IPS DF 6.9 (cell line): Measurements from ENCODE around the gene ADAMTS13.

Source experiments
- DNase-seq: peaks from one replicate; pipeline ENCODE4 v3.0.0-alpha.2; 2013; ENCODE audit warnings: low read depth, low spot score
- H3K27ac ChIP-seq: one replicate; pipeline ENCODE4 v1.5.1; 2013; ENCODE audit warnings: low read length, control low read depth
- H3K27me3 ChIP-seq: 2 replicates; pipeline ENCODE4 v1.6.1; 2013; ENCODE audit warnings: mild to moderate bottlenecking, low read length; ENCODE audit not compliant: control insufficient read depth, insufficient read depth
- H3K36me3 ChIP-seq: 2 replicates; pipeline ENCODE4 v1.6.1; 2013; ENCODE audit warnings: low read length; ENCODE audit not compliant: control insufficient read depth, insufficient read depth
- H3K4me1 ChIP-seq: 2 replicates; pipeline ENCODE4 v1.6.1; 2013; ENCODE audit warnings: low read length; ENCODE audit not compliant: control insufficient read depth, insufficient read depth
- H3K4me3 ChIP-seq: 2 replicates; pipeline ENCODE4 v1.5.1; 2013; ENCODE audit warnings: mild to moderate bottlenecking, low read length
- H3K9me3 ChIP-seq: 2 replicates; pipeline ENCODE4 v1.6.1; 2013; ENCODE audit warnings: low read length, inconsistent platforms; ENCODE audit not compliant: control insufficient read depth, insufficient read depth
- WGBS: extraction: QIAGEN DNeasy Blood & Tissue Kit; methylation state at CpG from one replicate; pipeline ENCODE4 v1.1.7; 2013; ENCODE audit warnings: mixed read lengths, missing lambda C conversion rate; ENCODE audit not compliant: insufficient read length, insufficient coverage; 5-methylcytosine and 5-hydroxymethylcytosine counted together

Gene ADAMTS13

GRCh38 chr9:133460405-133461175 lies 38.4 kb downstream of the ADAMTS13 start:
- Histone ChIP-seq H3K27me3 (no peaks in the 10 kb centered on the region), H3K4me3 (peak overlapping the region; percentile 67; the same call in 1 of the 2 replicates), H3K9me3 (no peaks in the 10 kb centered on the region), H3K27ac (no peak overlapping the region), H3K4me1 (peaks cover 3% of the 10 kb centered on the region; the same call in 1 of the 2 replicates), H3K36me3 (no peaks in the 10 kb centered on the region; the same call in 1 of the 2 replicates)
- whole genome bisulfite sequencing, result no CpG with 5 or more reads among the region's 30 CpGs
- DNase-seq, result no peak

- peaks cover 3% of the 10 kb centered on the region; the same call in 1 of the 2 replicates for H3K4me1 ChIP-seq
- H3K27ac ChIP-seq, result no peak overlapping the region
- H3K9me3 ChIP-seq, result no peaks in the 10 kb centered on the region
- no peaks in the 10 kb centered on the region for H3K27me3 ChIP-seq
- no CpG with 5 or more reads among the region's 4 CpGs for WGBS
- H3K36me3 ChIP-seq, result no peaks in the 10 kb centered on the region
- DNase-seq, result no peak
- H3K4me3 ChIP-seq, result no peak overlapping the region
Measured at GRCh38 chr9:133461975-133462374, 39.8 kb downstream of the ADAMTS13 start.

GRCh38 chr9:133463234-133463863 lies 41.2 kb downstream of the ADAMTS13 start:
- Histone ChIP-seq H3K27ac (no peak overlapping the region), H3K27me3 (no peaks in the 10 kb centered on the region), H3K4me1 (peaks cover 5% of the 10 kb centered on the region), H3K4me3 (no peak overlapping the region), H3K36me3 (no peaks in the 10 kb centered on the region), H3K9me3 (no peaks in the 10 kb centered on the region)
- WGBS, result no CpG with 5 or more reads among the region's 22 CpGs
- DNase-seq, result no peak

- WGBS, result no CpG with 5 or more reads among the region's 24 CpGs
- no peak overlapping the region for H3K4me3 ChIP-seq
- no peak overlapping the region for H3K27ac ChIP-seq
- no peaks in the 10 kb centered on the region for H3K9me3 ChIP-seq
- peaks cover 3% of the 10 kb centered on the region; the same call in 1 of the 2 replicates for H3K36me3 ChIP-seq
- DNase-seq, result no peak
- peaks cover 3% of the 10 kb centered on the region for H3K4me1 ChIP-seq
- no peaks in the 10 kb centered on the region for H3K27me3 ChIP-seq
Measured at GRCh38 chr9:133463864-133464615, 41.9 kb downstream of the ADAMTS13 start.

- Histone ChIP-seq H3K36me3 (peaks cover 3% of the 10 kb centered on the region; the same call in 1 of the 2 replicates), H3K27me3 (no peaks in the 10 kb centered on the region), H3K9me3 (no peaks in the 10 kb centered on the region), H3K4me3 (no peak overlapping the region), H3K27ac (no peak overlapping the region), H3K4me1 (peaks cover 3% of the 10 kb centered on the region)
- no CpG with 5 or more reads among the region's 10 CpGs for WGBS
- no peak for DNase-seq
Measured at GRCh38 chr9:133464638-133465037, 42.5 kb downstream of the ADAMTS13 start.

GRCh38 chr9:133465984-133466383 lies 43.8 kb downstream of the ADAMTS13 start:
- Histone ChIP-seq H3K36me3 (peaks cover 3% of the 10 kb centered on the region; the same call in 1 of the 2 replicates), H3K4me1 (peaks cover 3% of the 10 kb centered on the region), H3K4me3 (no peak overlapping the region), H3K27ac (no peak overlapping the region), H3K27me3 (no peaks in the 10 kb centered on the region), H3K9me3 (no peaks in the 10 kb centered on the region)
- whole genome bisulfite sequencing, result no CpG with 5 or more reads among the region's 6 CpGs
- DNase-seq, result no peak

DNA sequence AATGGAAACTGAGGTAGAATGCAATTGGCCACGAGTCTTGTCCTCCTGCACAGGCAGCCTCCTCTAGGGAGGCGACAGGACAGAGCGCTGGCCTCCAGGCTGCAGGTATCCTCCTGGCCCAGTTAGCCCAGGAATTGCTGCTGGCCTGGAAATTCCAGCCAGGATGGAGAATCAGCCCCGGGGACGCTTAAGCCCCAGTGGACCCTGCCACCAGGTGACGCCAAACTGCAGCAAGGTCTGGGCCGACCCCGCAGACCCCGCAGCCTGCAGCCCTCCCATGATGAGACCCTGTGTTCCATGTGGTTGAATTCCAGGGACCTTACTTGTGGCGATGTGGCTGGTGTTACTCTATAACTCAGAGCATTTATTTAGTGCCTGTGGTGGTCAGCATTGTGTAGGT lies 44.9 kb downstream of the ADAMTS13 start:
- Histone ChIP-seq H3K27me3 (no peaks in the 10 kb centered on the region), H3K4me3 (no peak overlapping the region), H3K9me3 (no peaks in the 10 kb centered on the region), H3K36me3 (peaks cover 10% of the 10 kb centered on the region), H3K27ac (no peak overlapping the region), H3K4me1 (peaks cover 1% of the 10 kb centered on the region; the same call in 1 of the 2 replicates)
- WGBS, result no CpG with 5 or more reads among the region's 10 CpGs
- no peak for DNase-seq

- no CpG with 5 or more reads among the region's 11 CpGs for WGBS
- no peak for DNase-seq
- Histone ChIP-seq H3K36me3 (peaks cover 15% of the 10 kb centered on the region), H3K4me3 (no peak overlapping the region; the same call in 1 of the 2 replicates), H3K4me1 (peaks cover 1% of the 10 kb centered on the region; the same call in 1 of the 2 replicates), H3K27ac (no peak overlapping the region), H3K27me3 (no peaks in the 10 kb centered on the region), H3K9me3 (no peaks in the 10 kb centered on the region)
Measured at GRCh38 chr9:133468374-133468773, 46.2 kb downstream of the ADAMTS13 start.

DNA sequence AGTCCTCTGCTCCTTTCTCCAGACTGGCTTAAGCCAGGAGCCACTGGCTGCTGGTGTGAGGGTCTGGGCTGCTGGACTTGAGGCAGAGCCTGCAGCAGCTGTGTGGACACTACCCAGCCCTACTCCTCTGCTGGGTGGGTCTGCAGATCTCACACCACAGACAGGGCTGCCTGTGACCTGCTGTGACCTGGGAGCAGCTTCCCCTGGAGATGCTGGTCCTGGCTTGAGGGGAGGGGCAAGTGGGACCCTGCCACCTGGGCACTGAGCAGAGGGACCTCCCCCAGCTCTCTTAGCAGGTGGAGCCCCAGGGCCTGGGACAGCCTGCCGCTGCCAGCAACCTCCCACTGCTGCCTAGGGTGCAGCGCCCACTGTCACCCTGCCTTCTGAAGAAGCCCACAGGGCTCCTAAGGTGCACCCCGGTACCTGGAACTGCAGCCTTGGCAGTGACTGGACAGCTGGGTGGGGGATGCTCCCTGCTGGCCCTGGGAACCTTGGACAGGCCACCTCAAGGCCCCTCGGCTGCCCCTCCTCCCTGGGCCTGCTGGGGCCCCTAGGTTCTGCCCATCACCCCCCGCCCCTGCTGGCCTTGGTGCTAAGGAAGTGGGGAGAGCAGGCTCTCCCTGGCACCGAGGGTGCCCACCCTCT lies 46.7 kb downstream of the ADAMTS13 start:
- Histone ChIP-seq H3K36me3 (peaks cover 21% of the 10 kb centered on the region), H3K27ac (no peak overlapping the region), H3K4me1 (peaks cover 1% of the 10 kb centered on the region; the same call in 1 of the 2 replicates), H3K9me3 (no peaks in the 10 kb centered on the region), H3K27me3 (no peaks in the 10 kb centered on the region), H3K4me3 (no peak overlapping the region; the same call in 1 of the 2 replicates)
- no peak for DNase-seq
- WGBS, result no CpG with 5 or more reads among the region's 6 CpGs
